ENCODE measurements around the gene METTL8.

- TF ChIP-seq CTCF (IDR thresholded peaks at IDR 0.05; ENCODE audit: borderline replicate concordance, extremely low read depth, low read length, poor library complexity, severe bottlenecking) (no peak), EZH2 (IDR thresholded peaks at IDR 0.05; ENCODE audit: borderline replicate concordance, low read depth, low read length, severe bottlenecking) (no peak)
Observed at GRCh38 chr2:171407030-171407675, 26.6 kb downstream of the METTL8 start.

Measured in DND-41 (cell line).